ENCODE measurements around the gene DSC3.

The DSC3 gene

DNA sequence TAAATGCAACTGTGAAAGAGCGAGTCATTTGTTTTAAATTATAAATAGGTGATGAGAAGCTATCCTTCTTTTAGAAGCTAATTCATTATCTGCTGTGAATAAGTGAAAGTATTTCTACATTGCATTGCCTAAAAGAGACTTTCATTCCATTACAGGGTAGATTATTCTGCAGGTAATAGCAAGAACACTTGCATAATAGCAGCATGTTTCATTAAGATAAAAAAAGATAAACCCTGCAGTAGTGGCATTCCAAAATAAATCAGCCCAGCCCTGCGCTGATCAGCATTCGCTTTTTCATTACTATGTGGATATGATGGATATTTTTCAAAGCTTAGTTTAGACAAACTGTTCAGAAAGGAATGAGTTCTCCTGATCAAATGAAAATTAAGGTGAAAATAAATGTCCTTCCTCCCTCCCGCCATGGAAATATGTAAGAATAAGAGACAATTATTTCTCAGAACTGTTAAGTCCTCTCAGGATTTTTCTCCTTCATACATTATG, 72.8 kb downstream of the DSC3 start:
- DNase-seq, result no peak

GRCh38 chr18:30967701-30968100, 74.8 kb downstream of the DSC3 start:
- no peak for DNase-seq

DNA sequence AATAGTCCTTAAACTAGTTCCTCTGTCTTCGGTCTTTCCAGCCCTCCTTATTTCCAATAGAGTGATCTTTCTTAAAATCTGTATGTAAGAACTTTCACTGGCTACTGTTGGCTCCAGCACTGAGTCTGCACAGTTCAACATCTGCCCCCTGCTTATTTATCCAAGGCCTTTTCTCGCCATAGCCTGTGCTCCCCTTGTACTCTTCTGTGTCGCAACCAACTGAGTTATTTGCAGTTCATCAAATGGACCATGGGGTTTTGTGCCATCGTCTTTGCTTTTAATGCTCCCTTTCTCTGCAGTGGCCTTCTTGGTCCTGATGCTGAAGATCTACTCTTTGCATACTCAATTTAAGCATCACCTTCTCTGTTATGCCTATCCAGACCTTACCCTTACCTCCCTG, 77.3 kb downstream of the DSC3 start:
- no peak for DNase-seq

DNA sequence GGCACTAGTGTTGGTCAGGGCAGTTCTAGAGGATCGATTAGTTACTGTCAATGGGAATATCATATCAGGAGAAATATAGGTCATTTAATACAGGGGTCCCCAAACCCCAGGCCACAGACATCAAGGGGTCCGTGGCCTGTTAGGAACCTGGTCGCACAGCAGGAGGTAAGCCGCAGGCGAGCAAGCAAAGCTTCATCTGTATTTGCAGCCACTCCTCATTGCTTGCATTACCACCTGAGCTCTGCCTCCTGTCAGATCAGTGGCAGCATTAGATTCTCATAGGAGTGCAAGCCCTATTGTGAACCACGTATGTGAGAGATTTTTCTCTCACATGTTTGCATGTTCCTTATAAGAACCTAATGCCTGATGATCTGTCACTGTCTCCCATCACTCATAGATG, 81.9 kb downstream of the DSC3 start:
- DNase-seq, result no peak

GRCh38 chr18:30957066-30957465, 85.5 kb downstream of the DSC3 start:
- no peak for DNase-seq

- no peak for DNase-seq
These were observed 88.3 kb downstream of the DSC3 start for GRCh38 chr18:30954262-30954661.

DNA sequence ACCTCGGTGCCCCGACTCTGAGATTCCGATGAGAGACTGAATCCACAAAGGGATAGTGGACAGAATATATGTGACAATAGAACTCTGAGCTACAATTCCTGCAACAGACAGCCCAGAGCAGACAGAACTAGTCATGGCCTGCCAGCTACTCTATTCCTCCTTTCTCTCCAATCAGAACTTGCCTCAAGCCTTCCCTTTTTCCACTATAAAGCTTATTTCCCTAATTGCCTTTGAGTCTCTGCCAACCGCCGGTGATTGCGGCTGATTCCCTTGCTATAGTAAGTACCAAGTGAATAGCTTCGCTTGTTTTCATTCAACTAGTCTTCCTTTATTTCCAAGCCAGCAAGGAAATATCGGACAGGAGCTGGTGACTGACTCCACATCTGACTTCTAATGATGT, 96.8 kb downstream of the DSC3 start:
- peak; percentile 26 for DNase-seq

- no peak for DNase-seq
These were observed 97.6 kb downstream of the DSC3 start for GRCh38 chr18:30944773-30945417.

DNA sequence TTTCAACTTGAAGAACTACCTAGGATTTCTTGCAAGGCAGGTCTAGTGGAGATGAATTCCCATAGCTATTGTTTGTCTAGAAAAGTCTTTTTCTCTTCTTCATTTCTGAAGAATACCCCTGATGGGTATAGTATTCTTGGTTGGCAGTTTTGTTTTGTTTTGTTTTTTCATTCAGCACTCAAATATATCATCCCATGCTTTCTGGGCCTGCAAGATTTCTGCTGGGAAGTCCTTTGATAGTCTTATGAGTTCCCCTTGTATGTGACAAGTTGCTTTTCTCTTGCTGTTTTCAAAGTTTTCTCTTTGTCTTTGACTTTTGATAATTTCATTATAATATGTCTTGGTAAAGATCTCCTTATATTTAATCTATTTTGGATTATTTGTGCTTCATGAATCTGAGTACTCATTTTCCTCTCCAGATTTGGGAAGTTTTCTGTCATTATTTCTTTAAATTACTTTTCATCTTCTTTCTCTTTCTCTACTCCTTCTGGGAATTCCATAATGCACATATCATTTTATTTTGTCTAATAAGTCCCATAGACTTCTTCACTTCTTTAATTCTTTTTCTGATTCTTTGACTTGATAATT, 101.5 kb downstream of the DSC3 start:
- DNase-seq, result no peak

Data from MV-4-11 (cell line).